Erythroblast (primary cell): ENCODE data around the gene NT5DC2.

Experiments used
- DNase-seq, 2 experiments: peaks; one replicate each; lab custom pipeline; 2025; lab: John Stamatoyannopoulos, UW
- GATA1 ChIP-seq: IDR thresholded peaks from 2 replicates; pipeline ENCODE4 v1.6.1; 2011; ENCODE audit warnings: low read depth, mild to moderate bottlenecking, control low read depth, low read length, moderate library complexity
- POLR2A ChIP-seq: IDR thresholded peaks from 2 replicates; pipeline ENCODE4 v1.6.1; 2011; ENCODE audit warnings: mild to moderate bottlenecking, low read length

Gene NT5DC2

GRCh38 chr3:52487050-52487787, 46.4 kb downstream of the NT5DC2 start:
- no peak for DNase-seq
- TF ChIP-seq POLR2A = no peak
- no peak for TF ChIP-seq GATA1

- TF ChIP-seq POLR2A (no peak), GATA1 (no peak)
- DNase-seq = no peak
These were observed 48.8 kb downstream of the NT5DC2 start for GRCh38 chr3:52484680-52485461.

- no peak for DNase-seq
- no peak for TF ChIP-seq GATA1
- TF ChIP-seq POLR2A = no peak
These were observed 49.9 kb downstream of the NT5DC2 start for GRCh38 chr3:52483577-52484381.

- TF ChIP-seq GATA1 (no peak), POLR2A (no peak)
- no peak for DNase-seq
These were observed 50.6 kb downstream of the NT5DC2 start for GRCh38 chr3:52483081-52483480.

GRCh38 chr3:52481819-52482521, 51.7 kb downstream of the NT5DC2 start:
- peak; percentile 47 to 52 for DNase-seq
- no peak for TF ChIP-seq POLR2A
- no peak for TF ChIP-seq GATA1

GRCh38 chr3:52480768-52481715, 52.6 kb downstream of the NT5DC2 start:
- TF ChIP-seq GATA1 (no peak), POLR2A (no peak)

GRCh38 chr3:52479877-52480575, 53.6 kb downstream of the NT5DC2 start:
- no peak for TF ChIP-seq GATA1
- no peak for DNase-seq

More at GRCh38 chr3:52480768-52481715, 52.6 kb downstream of the NT5DC2 start:
- no peak for DNase-seq

- no peak for DNase-seq
- TF ChIP-seq POLR2A = no peak
- no peak for TF ChIP-seq GATA1
These were observed 54.4 kb downstream of the NT5DC2 start for GRCh38 chr3:52479037-52479876.

GRCh38 chr3:52477796-52478095, 55.9 kb downstream of the NT5DC2 start:
- TF ChIP-seq GATA1 (no peak), POLR2A (no peak)
- no peak for DNase-seq

GRCh38 chr3:52477076-52477795, 56.4 kb downstream of the NT5DC2 start:
- no peak for DNase-seq

More at GRCh38 chr3:52477076-52477795, 56.4 kb downstream of the NT5DC2 start:
- TF ChIP-seq POLR2A = no peak
- no peak for TF ChIP-seq GATA1
